DOHH2 (cell line): ENCODE measurements around the gene PATJ.

Experiments used
- H3F3A ChIP-seq: fragments of 200-600 bp; sonication (generic), shearing (Covaris generic); 2 replicates; pipeline ENCODE4 v1.6.0; 2016; ENCODE audit warnings: antibody characterized with exemption, mild to moderate bottlenecking; ENCODE audit not compliant: control insufficient read depth, insufficient read depth
- H3K27ac ChIP-seq: fragments of 200-600 bp; sonication (generic); 2 replicates; pipeline ENCODE4 v1.5.1; 2014; ENCODE audit warnings: low read depth, mild to moderate bottlenecking, low read length, moderate library complexity
- H3K27me3 ChIP-seq: fragments of 200-600 bp; sonication (generic); 2 replicates; pipeline ENCODE4 v1.6.1; 2014; ENCODE audit warnings: mild to moderate bottlenecking, low read length, mixed read lengths; ENCODE audit not compliant: control insufficient read depth
- H3K36me3 ChIP-seq: fragments of 200-600 bp; sonication (generic); 2 replicates; pipeline ENCODE4 v1.6.1; 2014; ENCODE audit warnings: mild to moderate bottlenecking, low read length, moderate library complexity, mixed read lengths; ENCODE audit not compliant: control insufficient read depth
- H3K4me1 ChIP-seq: fragments of 200-600 bp; sonication (generic); 2 replicates; pipeline ENCODE4 v1.6.1; 2014; ENCODE audit warnings: mild to moderate bottlenecking, low read length, mixed read lengths; ENCODE audit not compliant: control insufficient read depth
- H3K4me2 ChIP-seq: fragments of 200-600 bp; sonication (generic); 2 replicates; pipeline ENCODE4 v1.6.0; 2014; ENCODE audit warnings: mild to moderate bottlenecking, low read length, moderate library complexity
- H3K4me3 ChIP-seq: fragments of 200-600 bp; sonication (generic); 2 replicates; pipeline ENCODE4 v1.5.1; 2014; ENCODE audit warnings: mild to moderate bottlenecking, low read length, mixed read lengths
- H3K79me2 ChIP-seq: fragments of 200-600 bp; sonication (generic); 2 replicates; pipeline ENCODE4 v1.6.1; 2014; ENCODE audit warnings: mild to moderate bottlenecking, low read length, mixed read lengths; ENCODE audit not compliant: control insufficient read depth
- H3K9me2 ChIP-seq: fragments of 200-600 bp; sonication (generic); replicated peaks from 2 replicates; pipeline ENCODE4 v1.6.1; 2014; ENCODE audit warnings: mild to moderate bottlenecking, low read length, mixed read lengths; ENCODE audit not compliant: control insufficient read depth
- H3K9me3 ChIP-seq: fragments of 200-600 bp; sonication (generic); 2 replicates; pipeline ENCODE4 v1.6.1; 2014; ENCODE audit warnings: antibody characterized with exemption, low read length, mixed read lengths; ENCODE audit not compliant: control insufficient read depth, insufficient read depth
- H4K20me1 ChIP-seq: fragments of 200-600 bp; sonication (generic); 2 replicates; pipeline ENCODE4 v1.6.0; 2014; ENCODE audit warnings: low read depth, mild to moderate bottlenecking, antibody characterized with exemption, low read length, moderate library complexity; ENCODE audit not compliant: control insufficient read depth, insufficient read depth
- CTCF ChIP-seq: fragments of 200-600 bp; sonication (generic); IDR thresholded peaks from one replicate; pipeline ENCODE4 v1.5.1; 2014; ENCODE audit warnings: antibody characterized with exemption, mild to moderate bottlenecking, low read depth, low read length; ENCODE audit not compliant: poor library complexity, severe bottlenecking
- EZH2phosphoT487 ChIP-seq: fragments of 200-600 bp; sonication (generic); IDR thresholded peaks from 2 replicates; pipeline ENCODE4 v1.6.1; 2017; ENCODE audit warnings: borderline replicate concordance, mild to moderate bottlenecking, antibody characterized with exemption, low read length, moderate library complexity, mixed read lengths

The PATJ gene

GRCh38 chr1:61953790-61954150, 211.5 kb downstream of the PATJ start:
- TF ChIP-seq EZH2phosphoT487 (no peak), CTCF (no peak)

GRCh38 chr1:61955261-61955660, 213.0 kb downstream of the PATJ start:
- H3K4me3 ChIP-seq: no peak overlapping the region
- H3K27me3 ChIP-seq: no peaks in the 10 kb centered on the region
- H3K4me1 ChIP-seq: no peaks in the 10 kb centered on the region

More at GRCh38 chr1:61953790-61954150, 211.5 kb downstream of the PATJ start:
- Histone ChIP-seq H3K4me2 (no peak overlapping the region), H3K9me2 (no peaks in the 10 kb centered on the region), H3K4me1 (no peaks in the 10 kb centered on the region), H3K27ac (no peak overlapping the region), H3F3A (no peaks in the 10 kb centered on the region), H4K20me1 (no peaks in the 10 kb centered on the region), H3K4me3 (no peak overlapping the region), H3K36me3 (no peaks in the 10 kb centered on the region), H3K79me2 (no peaks in the 10 kb centered on the region), H3K27me3 (no peaks in the 10 kb centered on the region), H3K9me3 (no peaks in the 10 kb centered on the region)

GRCh38 chr1:61956016-61956645, 213.9 kb downstream of the PATJ start:
- Histone ChIP-seq H4K20me1 (no peaks in the 10 kb centered on the region), H3K4me2 (no peak overlapping the region), H3K79me2 (no peaks in the 10 kb centered on the region), H3K27me3 (no peaks in the 10 kb centered on the region), H3K36me3 (no peaks in the 10 kb centered on the region), H3K4me1 (no peaks in the 10 kb centered on the region), H3K9me2 (no peaks in the 10 kb centered on the region), H3F3A (no peaks in the 10 kb centered on the region), H3K9me3 (no peaks in the 10 kb centered on the region), H3K4me3 (no peak overlapping the region), H3K27ac (no peak overlapping the region)
- TF ChIP-seq EZH2phosphoT487 (no peak), CTCF (no peak)

More at GRCh38 chr1:61955261-61955660, 213.0 kb downstream of the PATJ start:
- Histone ChIP-seq H3K79me2 (no peaks in the 10 kb centered on the region), H3K4me2 (no peak overlapping the region), H4K20me1 (no peaks in the 10 kb centered on the region), H3F3A (no peaks in the 10 kb centered on the region), H3K27ac (no peak overlapping the region), H3K36me3 (no peaks in the 10 kb centered on the region), H3K9me3 (no peaks in the 10 kb centered on the region), H3K9me2 (no peaks in the 10 kb centered on the region)
- TF ChIP-seq CTCF (no peak), EZH2phosphoT487 (no peak)
